NCI-H1092 treated with DMSO at 0.1 percent for 48 hours (cell line): ENCODE results near the gene MAPT.
"Not testable (repeated sequence)": the region's sequence is repeated elsewhere in the genome, so short reads cannot be mapped to it uniquely, and the experiment has no call there.

Experiments used
- DNase-seq: peaks from one replicate; lab custom pipeline; 2025; lab: John Stamatoyannopoulos, UW

MAPT gene

GRCh38 chr17:45862127-45862526, 32.2 kb upstream of the MAPT start:
- DNase-seq: not testable (repeated sequence)

GRCh38 chr17:45863857-45864654, 30.3 kb upstream of the MAPT start:
- no peak for DNase-seq

- DNase-seq: no peak
These were observed 27.2 kb upstream of the MAPT start for GRCh38 chr17:45867171-45867570.

GRCh38 chr17:45867702-45868101, 26.7 kb upstream of the MAPT start:
- no peak for DNase-seq

- DNase-seq: no peak
These were observed 26.1 kb upstream of the MAPT start for GRCh38 chr17:45868276-45868675.

GRCh38 chr17:45869676-45870341, 24.5 kb upstream of the MAPT start:
- DNase-seq: no peak

- DNase-seq: no peak
These were observed 23.9 kb upstream of the MAPT start for GRCh38 chr17:45870342-45870974.

GRCh38 chr17:45871718-45872117, 22.6 kb upstream of the MAPT start:
- DNase-seq: no peak

GRCh38 chr17:45873728-45874127, 20.6 kb upstream of the MAPT start:
- no peak for DNase-seq

GRCh38 chr17:45874151-45874550, 20.2 kb upstream of the MAPT start:
- DNase-seq: no peak

GRCh38 chr17:45876539-45876938, 17.8 kb upstream of the MAPT start:
- DNase-seq: no peak

- no peak for DNase-seq
These were observed 16.9 kb upstream of the MAPT start for GRCh38 chr17:45877467-45877866.

GRCh38 chr17:45883063-45883462, 11.3 kb upstream of the MAPT start:
- DNase-seq: no peak

- DNase-seq: no peak
These were observed 7.5 kb upstream of the MAPT start for GRCh38 chr17:45886852-45887251.

- no peak for DNase-seq
These were observed 6.0 kb upstream of the MAPT start for GRCh38 chr17:45888392-45888791.

GRCh38 chr17:45889579-45889978, 4.8 kb upstream of the MAPT start:
- DNase-seq: no peak

- no peak for DNase-seq
These were observed 681 bp upstream of the MAPT start for GRCh38 chr17:45893725-45894021.

GRCh38 chr17:45895304-45895968, 1.1 kb downstream of the MAPT start:
- peak; percentile 84 for DNase-seq

- DNase-seq: peak; percentile 71
These were observed 1.8 kb downstream of the MAPT start for GRCh38 chr17:45895969-45896785.

GRCh38 chr17:45896803-45897693, 2.7 kb downstream of the MAPT start:
- DNase-seq: peak; percentile 73

- no peak for DNase-seq
These were observed 5.8 kb downstream of the MAPT start for GRCh38 chr17:45900136-45900535.
